Measurements from ENCODE around the gene PARD3B.

The PARD3B gene

DNA sequence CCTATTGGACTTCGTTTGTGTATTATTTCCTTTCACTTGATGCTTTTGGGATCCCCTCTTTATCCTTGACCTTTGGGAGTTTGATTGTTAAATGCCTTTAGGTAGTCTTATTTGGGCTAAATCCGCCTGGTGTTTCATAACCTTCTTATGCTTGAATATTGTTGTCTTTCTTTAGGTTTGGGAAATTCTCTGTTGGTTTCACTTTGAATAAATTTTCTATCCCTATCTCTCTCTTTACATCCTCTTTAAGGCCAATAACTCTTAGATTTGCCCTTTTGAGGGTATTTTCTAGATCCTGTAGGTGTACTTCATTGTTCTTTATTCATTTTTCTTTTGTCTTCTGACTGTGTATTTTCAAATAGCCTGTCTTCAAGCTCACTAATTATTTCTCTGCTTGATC is 354.7 kb downstream of the PARD3B start:
- Mint-ChIP-seq H3K4me3 (peak overlapping the region in 1 of 2 donors; percentile 26), H3K27ac (peak overlapping the region in 1 of 2 donors; percentile 41)

GRCh38 chr2:204900487-204900886 is 355.2 kb downstream of the PARD3B start:
- Mint-ChIP-seq H3K4me3 (peak overlapping the region in 1 of 2 donors; percentile 26), H3K9me3 (peaks cover 20 to 31% of the 10 kb centered on the region in 2 donors), H3K4me1 (peaks cover 45% of the 10 kb centered on the region), H3K27ac (peak overlapping the region; percentile 13 to 63), H3K27me3 (no peaks in the 10 kb centered on the region)
- no peak for DNase-seq
- ATAC-seq = no peak

More for the DNA sequence above, 354.7 kb downstream of the PARD3B start:
- Mint-ChIP-seq H3K27me3 (no peaks in the 10 kb centered on the region), H3K9me3 (peaks cover 20 to 31% of the 10 kb centered on the region in 2 donors), H3K4me1 (peaks cover 40% of the 10 kb centered on the region)
- no peak for DNase-seq
- no peak for ATAC-seq

DNA sequence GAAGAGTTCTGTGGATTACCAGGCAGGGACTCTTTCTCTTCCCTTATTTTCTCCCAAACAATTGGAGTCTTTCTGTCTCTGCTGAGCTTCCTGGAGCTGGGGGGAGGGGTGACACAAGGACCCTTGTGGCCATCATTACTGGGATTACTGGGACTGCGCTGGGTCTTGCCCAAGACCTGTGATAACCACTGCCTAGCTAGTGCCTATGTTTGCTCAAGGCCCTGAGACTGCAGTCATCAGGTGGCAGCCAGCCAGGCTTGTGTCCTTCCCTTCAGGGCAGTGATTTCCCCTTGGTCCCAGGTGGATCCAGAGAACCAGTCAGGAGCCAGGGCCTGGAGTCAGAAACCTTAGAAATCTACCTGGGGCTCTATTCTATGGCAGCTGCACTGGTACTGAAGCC is 355.6 kb downstream of the PARD3B start:
- ATAC-seq = no peak
- Mint-ChIP-seq H3K4me1 (peaks cover 48% of the 10 kb centered on the region), H3K27ac (no peak overlapping the region), H3K4me3 (no peak overlapping the region), H3K9me3 (peaks cover 20 to 31% of the 10 kb centered on the region in 2 donors), H3K27me3 (no peaks in the 10 kb centered on the region)
- DNase-seq = no peak

GRCh38 chr2:204901591-204901990 is 356.3 kb downstream of the PARD3B start:
- Mint-ChIP-seq H3K27ac (no peak overlapping the region), H3K27me3 (no peaks in the 10 kb centered on the region), H3K9me3 (peaks cover 20 to 31% of the 10 kb centered on the region in 2 donors), H3K4me3 (no peak overlapping the region), H3K4me1 (peaks cover 49% of the 10 kb centered on the region)
- DNase-seq (no peak), ATAC-seq (no peak)

DNA sequence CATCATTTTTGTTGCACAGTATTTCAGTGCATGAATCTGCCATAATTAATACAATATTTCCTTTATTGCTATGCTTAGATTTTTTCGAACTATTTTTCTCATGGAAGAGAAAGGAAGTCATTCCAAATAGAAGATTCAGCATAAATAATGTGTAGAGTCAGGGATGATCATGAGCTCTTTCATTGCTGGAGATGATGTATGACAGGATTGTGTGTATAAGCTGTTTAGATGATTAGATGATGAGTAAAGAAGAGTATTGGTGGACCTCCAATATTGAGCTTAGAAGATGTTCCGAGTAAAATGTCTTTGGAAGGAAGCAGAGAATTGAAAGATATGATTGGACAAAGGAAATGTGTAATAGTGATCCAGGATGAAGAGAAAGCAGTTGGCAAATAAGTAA is 364.5 kb downstream of the PARD3B start:
- Mint-ChIP-seq H3K4me3 (no peak overlapping the region), H3K9me3 (peaks cover 0 to 9% of the 10 kb centered on the region in 2 donors), H3K27ac (no peak overlapping the region), H3K4me1 (peaks cover 19% of the 10 kb centered on the region), H3K27me3 (no peaks in the 10 kb centered on the region)
- ATAC-seq (no peak), DNase-seq (no peak)

GRCh38 chr2:204913312-204913711 is 368.0 kb downstream of the PARD3B start:
- Mint-ChIP-seq H3K27ac (no peak overlapping the region), H3K4me1 (no peaks in the 10 kb centered on the region), H3K27me3 (no peaks in the 10 kb centered on the region), H3K4me3 (no peak overlapping the region), H3K9me3 (peaks cover 0 to 9% of the 10 kb centered on the region in 2 donors)
- DNase-seq (no peak), ATAC-seq (no peak)

DNA sequence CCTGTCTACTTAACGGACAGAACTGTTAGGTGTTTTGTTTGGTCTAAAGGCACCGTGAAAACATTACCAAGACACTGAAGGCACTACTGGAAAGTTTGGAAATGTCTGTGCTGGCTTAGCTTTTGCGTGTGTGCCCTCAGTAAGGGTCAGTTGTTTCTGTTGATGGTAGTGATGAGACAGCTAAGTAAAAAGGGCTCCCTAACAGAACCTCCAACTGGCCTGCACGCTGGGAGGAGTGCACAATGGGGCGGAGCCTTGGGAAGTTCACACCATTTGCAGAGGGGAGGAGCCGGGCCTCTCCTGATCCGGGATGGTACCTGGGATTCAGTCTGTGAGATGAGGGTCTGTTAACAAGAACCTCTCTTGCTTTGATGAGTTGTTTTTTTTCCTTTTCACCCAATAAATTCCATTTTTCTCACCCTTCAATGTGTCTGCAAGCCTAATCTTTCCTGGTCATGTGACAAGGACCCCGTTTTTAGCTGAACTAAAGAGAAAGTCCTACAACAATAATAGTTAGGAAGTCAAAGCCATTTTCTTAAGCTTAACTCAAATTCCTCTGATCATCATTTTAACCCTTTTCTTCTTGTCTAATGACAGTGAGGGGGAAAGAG is 368.7 kb downstream of the PARD3B start:
- no peak for ATAC-seq
- DNase-seq = no peak
- Mint-ChIP-seq H3K27me3 (no peaks in the 10 kb centered on the region), H3K4me3 (no peak overlapping the region), H3K9me3 (peaks cover 0 to 9% of the 10 kb centered on the region in 2 donors), H3K27ac (no peak overlapping the region), H3K4me1 (no peaks in the 10 kb centered on the region)

- H3K27ac Mint-ChIP-seq = peak overlapping the region in 1 of 2 donors; percentile 94
- no peak overlapping the region for H3K4me3 Mint-ChIP-seq
- H3K27me3 Mint-ChIP-seq = no peaks in the 10 kb centered on the region
- H3K4me1 Mint-ChIP-seq = no peaks in the 10 kb centered on the region
- no peak for DNase-seq
- H3K9me3 Mint-ChIP-seq = peaks cover 0 to 9% of the 10 kb centered on the region in 2 donors
- no peak for ATAC-seq
Observed at GRCh38 chr2:204914708-204915107, 369.4 kb downstream of the PARD3B start.

- DNase-seq = no peak
- no peaks in the 10 kb centered on the region for H3K4me1 Mint-ChIP-seq
- H3K4me3 Mint-ChIP-seq = no peak overlapping the region
- no peak overlapping the region for H3K27ac Mint-ChIP-seq
- no peak for ATAC-seq
- no peaks in the 10 kb centered on the region for H3K27me3 Mint-ChIP-seq
- H3K9me3 Mint-ChIP-seq = peaks cover 0 to 9% of the 10 kb centered on the region in 2 donors
Observed at GRCh38 chr2:204917089-204917701, 371.9 kb downstream of the PARD3B start.

DNA sequence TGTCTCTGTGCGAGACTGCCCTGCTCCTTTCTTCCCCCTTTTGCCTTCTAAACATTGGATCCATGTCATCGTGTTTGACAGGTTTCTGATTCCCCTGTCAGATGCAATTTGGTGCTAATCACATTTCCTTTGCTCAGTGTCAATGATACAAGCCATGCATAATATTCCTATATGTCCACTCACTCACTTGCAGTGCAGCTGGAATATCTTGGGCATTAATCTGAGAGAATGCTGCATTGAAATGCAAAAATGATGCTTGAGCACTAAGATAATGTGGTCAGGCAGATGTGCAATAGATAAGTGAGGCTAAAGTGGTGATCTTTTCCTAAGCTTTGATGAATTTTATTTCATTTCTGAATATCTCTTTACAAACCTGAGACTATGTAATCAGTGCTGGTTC is 375.5 kb downstream of the PARD3B start:
- ATAC-seq = no peak
- no peak for DNase-seq
- H3K9me3 Mint-ChIP-seq = peaks cover 0 to 4% of the 10 kb centered on the region in 2 donors
- no peak overlapping the region for H3K4me3 Mint-ChIP-seq
- no peaks in the 10 kb centered on the region for H3K4me1 Mint-ChIP-seq
- no peak overlapping the region for H3K27ac Mint-ChIP-seq
- H3K27me3 Mint-ChIP-seq = no peaks in the 10 kb centered on the region

DNA sequence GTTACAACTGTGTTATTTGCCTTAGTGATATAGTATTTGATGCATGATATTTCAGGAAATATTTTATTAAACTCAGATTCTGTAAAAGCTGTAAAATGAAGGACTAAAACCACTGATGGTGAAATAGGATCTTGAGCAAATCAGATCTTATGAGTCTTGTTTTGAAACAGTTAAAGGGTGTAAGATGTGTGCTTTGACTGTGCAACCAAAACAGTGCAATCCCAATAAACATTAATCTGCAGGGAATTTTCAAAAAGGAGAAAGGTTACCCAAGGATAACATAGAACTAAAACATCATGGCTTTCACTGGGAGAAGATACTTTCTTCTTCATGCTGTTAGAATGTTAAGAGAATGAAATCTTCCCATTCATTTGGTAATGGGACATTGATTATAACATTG is 378.7 kb downstream of the PARD3B start:
- H3K9me3 Mint-ChIP-seq = peaks cover 0 to 7% of the 10 kb centered on the region in 2 donors
- no peak overlapping the region for H3K27ac Mint-ChIP-seq
- ATAC-seq (no peak), DNase-seq (no peak)
- H3K4me3 Mint-ChIP-seq = no peak overlapping the region
- H3K27me3 Mint-ChIP-seq = no peaks in the 10 kb centered on the region
- H3K4me1 Mint-ChIP-seq = no peaks in the 10 kb centered on the region

DNA sequence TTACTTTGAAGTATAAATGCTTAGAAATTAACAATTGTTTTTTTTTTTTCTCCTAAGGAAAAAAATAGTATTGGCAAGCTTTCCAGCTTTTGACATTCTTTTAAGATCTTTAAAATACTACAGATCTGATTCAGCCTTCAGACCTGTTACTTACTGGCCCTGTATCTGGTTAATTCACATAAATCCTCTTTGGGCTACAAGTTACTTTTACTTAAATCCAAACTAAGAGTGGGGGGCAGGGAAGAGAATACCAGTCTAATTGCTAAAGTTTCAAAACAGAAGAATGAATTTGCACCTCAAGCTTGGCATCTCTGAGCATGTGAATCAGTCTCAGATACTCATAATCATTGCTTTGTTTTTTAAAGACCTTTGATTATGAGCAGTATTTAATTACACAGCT is 386.3 kb downstream of the PARD3B start:
- Mint-ChIP-seq H3K9me3 (no peaks in the 10 kb centered on the region), H3K4me1 (peaks cover 6% of the 10 kb centered on the region), H3K27ac (peak overlapping the region in 1 of 2 donors; percentile 22), H3K27me3 (no peaks in the 10 kb centered on the region), H3K4me3 (no peak overlapping the region)
- DNase-seq (no peak), ATAC-seq (no peak)

DNA sequence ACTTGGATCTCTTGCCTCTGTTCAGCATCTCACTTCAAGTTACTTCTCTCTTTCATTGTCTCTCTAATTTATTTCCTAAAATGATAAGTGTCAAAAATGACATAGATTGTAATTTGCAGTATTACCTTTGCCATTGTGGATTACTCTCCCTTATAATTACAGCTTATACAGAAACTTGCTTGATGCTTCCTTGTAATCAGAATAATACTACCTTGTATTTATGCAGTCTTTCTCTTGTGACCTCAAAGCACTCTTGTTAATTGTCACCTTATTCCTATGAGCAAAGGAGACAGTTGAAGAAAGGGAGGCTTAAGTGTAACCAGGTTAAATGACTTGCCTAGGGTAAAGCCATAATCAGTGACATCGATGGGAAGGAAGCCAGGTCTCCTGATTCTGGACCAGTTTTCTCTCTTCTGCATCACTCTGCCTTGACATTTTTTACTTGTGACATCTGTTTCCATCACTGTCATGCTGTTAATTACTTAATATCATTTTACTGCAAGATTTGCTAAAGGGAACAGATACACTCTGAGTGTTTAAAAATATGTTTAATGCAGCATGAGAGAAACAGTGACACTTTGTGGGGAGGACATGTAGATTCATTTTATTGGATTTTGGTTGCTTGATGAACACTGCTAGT is 388.6 kb downstream of the PARD3B start:
- no peaks in the 10 kb centered on the region for H3K9me3 Mint-ChIP-seq
- peaks cover 6% of the 10 kb centered on the region for H3K4me1 Mint-ChIP-seq
- peak overlapping the region in 1 of 2 donors; percentile 53 for H3K27ac Mint-ChIP-seq
- no peak overlapping the region for H3K4me3 Mint-ChIP-seq
- DNase-seq (no peak), ATAC-seq (no peak)
- no peaks in the 10 kb centered on the region for H3K27me3 Mint-ChIP-seq

DNA sequence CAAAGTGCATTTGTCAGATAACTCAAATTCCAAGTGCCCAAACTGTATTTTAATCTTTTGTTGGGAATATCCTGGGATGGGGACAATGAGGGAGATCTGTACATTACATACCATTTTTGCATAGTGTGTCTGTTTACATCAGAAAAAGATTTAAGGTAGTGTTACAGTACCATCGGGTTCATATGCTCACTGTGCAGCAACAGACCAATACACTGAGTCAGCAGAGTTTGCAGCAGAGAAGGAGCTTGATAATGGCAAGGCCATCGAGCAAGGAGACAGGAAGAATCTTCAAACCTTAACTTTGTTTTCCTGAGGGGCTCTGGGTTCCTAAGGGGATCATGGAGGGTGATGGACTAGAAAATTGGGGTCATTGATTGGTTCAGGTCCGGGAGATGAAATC is 399.7 kb downstream of the PARD3B start:
- Mint-ChIP-seq H3K4me1 (peaks cover 21% of the 10 kb centered on the region), H3K9me3 (peaks cover 25 to 36% of the 10 kb centered on the region in 2 donors), H3K27me3 (no peaks in the 10 kb centered on the region), H3K4me3 (no peak overlapping the region), H3K27ac (no peak overlapping the region)
- no peak for ATAC-seq
- no peak for DNase-seq

DNA sequence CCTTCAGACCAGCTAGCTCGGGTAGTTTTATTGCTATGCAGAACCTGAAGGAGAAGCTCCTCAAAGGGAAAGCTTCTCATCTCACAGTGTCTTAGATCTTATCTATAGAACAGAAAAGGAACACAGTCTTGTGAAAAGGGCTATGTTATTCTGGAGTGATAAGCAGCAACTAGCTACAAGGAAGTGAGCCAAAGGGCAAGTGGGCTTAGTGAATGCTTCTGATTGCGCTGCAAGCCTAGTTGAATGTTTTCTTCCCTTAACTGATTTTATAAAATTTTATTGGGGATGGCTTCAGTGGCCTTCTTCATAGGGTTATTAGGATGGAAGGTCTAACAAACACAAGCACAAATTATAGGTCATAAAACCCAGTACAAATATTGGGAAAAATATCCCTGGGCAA is 400.1 kb downstream of the PARD3B start:
- peaks cover 26% of the 10 kb centered on the region for H3K4me1 Mint-ChIP-seq
- H3K27ac Mint-ChIP-seq = no peak overlapping the region
- H3K9me3 Mint-ChIP-seq = peaks cover 25 to 36% of the 10 kb centered on the region in 2 donors
- H3K27me3 Mint-ChIP-seq = no peaks in the 10 kb centered on the region
- ATAC-seq (no peak), DNase-seq (no peak)
- H3K4me3 Mint-ChIP-seq = no peak overlapping the region

DNA sequence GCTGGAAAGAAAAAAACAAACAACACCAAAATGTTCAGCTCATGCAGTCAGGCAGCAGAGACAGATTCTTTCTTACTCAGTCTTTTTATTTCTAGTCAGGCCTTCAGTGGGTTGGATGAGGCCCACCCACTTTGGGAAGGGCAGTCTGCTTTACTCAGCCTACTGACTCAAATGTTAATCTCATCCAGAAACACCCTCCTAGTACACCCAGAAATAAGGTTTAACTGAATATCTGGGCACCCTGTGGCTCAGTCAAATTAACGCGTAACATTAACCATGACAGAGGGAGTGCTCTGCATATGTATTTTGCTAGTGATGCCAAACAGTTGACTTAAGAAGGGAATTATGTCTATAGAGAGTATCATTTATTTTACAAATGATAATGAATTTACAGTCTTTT is 401.6 kb downstream of the PARD3B start:
- Mint-ChIP-seq H3K27me3 (no peaks in the 10 kb centered on the region), H3K4me1 (peaks cover 28% of the 10 kb centered on the region), H3K9me3 (peaks cover 25 to 36% of the 10 kb centered on the region in 2 donors), H3K27ac (no peak overlapping the region), H3K4me3 (no peak overlapping the region)
- DNase-seq (no peak), ATAC-seq (no peak)
